GM18526 (cell line): ENCODE data around the gene EHBP1L1.

Source experiments
- POLR2A ChIP-seq: IDR thresholded peaks from 3 replicates; pipeline ENCODE4 v1.6.1; 2011; ENCODE audit not compliant: insufficient read length; ENCODE audit errors: extremely low read depth

Gene EHBP1L1

GRCh38 chr11:65554842-65555430, 20.9 kb upstream of the EHBP1L1 start:
- TF ChIP-seq POLR2A: no peak

GRCh38 chr11:65555693-65556231, 20.1 kb upstream of the EHBP1L1 start:
- no peak for TF ChIP-seq POLR2A

- no peak for TF ChIP-seq POLR2A
Measured at GRCh38 chr11:65556470-65557279, 19.2 kb upstream of the EHBP1L1 start.

- TF ChIP-seq POLR2A: no peak
Measured at GRCh38 chr11:65557280-65558001, 18.4 kb upstream of the EHBP1L1 start.

- TF ChIP-seq POLR2A: no peak
Measured at GRCh38 chr11:65558002-65558929, 17.6 kb upstream of the EHBP1L1 start, which contains the start of gene LTBP3. Gene LTBP3 (minus strand): TSS chr11:65558359. CDS start chr11:65557959, 400 bp downstream.

- no peak for TF ChIP-seq POLR2A
Measured at GRCh38 chr11:65558930-65559509, 16.8 kb upstream of the EHBP1L1 start.

GRCh38 chr11:65559535-65559934, 16.3 kb upstream of the EHBP1L1 start:
- TF ChIP-seq POLR2A: no peak

GRCh38 chr11:65559951-65560537, 15.8 kb upstream of the EHBP1L1 start:
- no peak for TF ChIP-seq POLR2A

- TF ChIP-seq POLR2A: no peak
Measured at GRCh38 chr11:65560555-65561418, 15.1 kb upstream of the EHBP1L1 start.

- no peak for TF ChIP-seq POLR2A
Measured at GRCh38 chr11:65562020-65562419, 13.8 kb upstream of the EHBP1L1 start.

- no peak for TF ChIP-seq POLR2A
Measured at GRCh38 chr11:65562788-65563187, 13.1 kb upstream of the EHBP1L1 start.

- no peak for TF ChIP-seq POLR2A
Measured at GRCh38 chr11:65563601-65564000, 12.3 kb upstream of the EHBP1L1 start.
